Astrocyte of the cerebellum (primary cell): ENCODE data around the gene SNX25.

Experiments used
- DNase-seq: peaks from one replicate; pipeline ENCODE4 v3.0.0-alpha.2; 2011; ENCODE audit warnings: low read depth
- H3K4me3 ChIP-seq: 2 replicates; pipeline ENCODE4 v1.5.1; 2011; ENCODE audit warnings: mild to moderate bottlenecking, low read depth, low read length, moderate library complexity
- CTCF ChIP-seq: IDR thresholded peaks from 2 replicates; pipeline ENCODE4 v1.5.1; 2012; ENCODE audit warnings: low read length, low read depth, moderate library complexity, mild to moderate bottlenecking; ENCODE audit errors: missing control alignments
- in situ Hi-C: cut with HindIII; loops from 2 replicates; pipeline ENCODE4 v1.10.0; 2017; ENCODE audit warnings: low sequenced_read_pairs

The SNX25 gene

GRCh38 chr4:185227131-185227551 lies 17.7 kb downstream of the SNX25 start:
- DNase-seq: no peak
- in situ Hi-C loops: loop anchor here (10.0 kb wide), 1 partner anchor 128 kb away; no protein-coding TSS in a partner anchor
- no peak overlapping the region for H3K4me3 ChIP-seq
- peak; percentile 43 for TF ChIP-seq CTCF

- no peak for TF ChIP-seq CTCF
- in situ Hi-C loops: loop anchor here (10.0 kb wide), 1 partner anchor 127 kb away; no protein-coding TSS in a partner anchor
- no peak overlapping the region for H3K4me3 ChIP-seq
- no peak for DNase-seq
These were observed 18.4 kb downstream of the SNX25 start for GRCh38 chr4:185227713-185228278.

- in situ Hi-C loops: loop anchor here (10.0 kb wide), 1 partner anchor 126 kb away; no protein-coding TSS in a partner anchor
- TF ChIP-seq CTCF: no peak
- no peak for DNase-seq
- H3K4me3 ChIP-seq: no peak overlapping the region
These were observed 19.8 kb downstream of the SNX25 start for GRCh38 chr4:185229021-185229818.

GRCh38 chr4:185232370-185232769 lies 23.0 kb downstream of the SNX25 start:
- DNase-seq: no peak
- in situ Hi-C loops: no loop called here
- no peak overlapping the region for H3K4me3 ChIP-seq
- TF ChIP-seq CTCF: no peak

- no peak for DNase-seq
- TF ChIP-seq CTCF: no peak
- in situ Hi-C loops: loop anchor here (5.0 kb wide), 1 partner anchor 53 kb away; no protein-coding TSS in a partner anchor
- no peak overlapping the region for H3K4me3 ChIP-seq
These were observed 25.9 kb downstream of the SNX25 start for GRCh38 chr4:185235119-185235842.

DNA sequence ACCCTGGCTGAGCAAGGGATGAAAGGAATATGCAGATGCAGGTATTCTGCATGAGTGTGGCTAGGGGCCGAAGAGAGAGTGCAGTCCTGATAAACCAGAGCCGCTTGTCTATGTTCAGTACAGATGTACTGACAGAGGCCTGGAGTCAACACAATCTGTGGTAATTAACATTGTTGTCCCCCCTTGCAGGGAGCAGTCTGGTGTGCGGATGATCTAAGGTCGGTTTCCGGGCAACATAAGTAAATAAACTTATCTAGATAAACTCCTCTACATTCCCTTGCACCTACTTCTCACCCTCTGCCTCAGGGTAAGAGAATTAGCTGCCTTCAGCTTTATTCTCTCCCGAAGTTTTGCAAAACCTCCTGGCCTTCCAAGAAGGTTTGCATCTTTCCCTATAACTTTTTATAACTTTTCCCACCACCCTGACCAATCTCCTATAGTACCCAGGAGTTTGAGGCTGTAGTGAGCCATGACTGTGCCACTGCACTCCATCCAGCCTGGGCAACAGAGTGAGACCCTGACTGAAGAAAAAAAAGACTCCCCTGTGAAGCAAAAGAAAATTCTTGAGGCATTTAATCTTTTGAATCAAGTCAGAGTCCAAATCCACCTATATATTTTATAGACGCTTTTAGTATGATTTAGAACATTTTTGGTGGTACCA lies 26.6 kb downstream of the SNX25 start:
- H3K4me3 ChIP-seq: no peak overlapping the region
- in situ Hi-C loops: loop anchor here (5.0 kb wide), 1 partner anchor 54 kb away; no protein-coding TSS in a partner anchor
- no peak for TF ChIP-seq CTCF
- DNase-seq: no peak
